GM03348 (cell line): ENCODE results near the gene LRRC75A.
"Not testable (repeated sequence)": the region's sequence is repeated elsewhere in the genome, so short reads cannot be mapped to it uniquely, and the experiment has no call there.

Experiments used
- DNase-seq: peaks from one replicate; pipeline ENCODE4 v3.0.0; 2012; ENCODE audit warnings: low spot score

LRRC75A gene

GRCh38 chr17:16398270-16399267, 93.4 kb downstream of the LRRC75A start:
- DNase-seq = no peak

- not testable (repeated sequence) for DNase-seq
These were observed 95.3 kb downstream of the LRRC75A start for GRCh38 chr17:16396693-16397092.

- not testable (repeated sequence) for DNase-seq
These were observed 96.1 kb downstream of the LRRC75A start for GRCh38 chr17:16395887-16396286.

- not testable (repeated sequence) for DNase-seq
These were observed 99.5 kb downstream of the LRRC75A start for GRCh38 chr17:16392491-16392890.
